PC-9 (cell line): ENCODE data around the gene ANKS1B.

Experiments
- EZH2 ChIP-seq: fragments of 200-600 bp; sonication (generic); IDR thresholded peaks from 2 replicates; pipeline ENCODE4 v1.8.0; 2017; ENCODE audit warnings: antibody characterized with exemption, low read depth
- TF ChIP-seq, protein P1 (sequence below): fragments of 200-600 bp; sonication (generic); conservative IDR thresholded peaks from 2 replicates; pipeline ENCODE4 v1.6.1; 2017; ENCODE audit warnings: mixed run types, antibody characterized with exemption, mild to moderate bottlenecking, moderate library complexity

DNA sequence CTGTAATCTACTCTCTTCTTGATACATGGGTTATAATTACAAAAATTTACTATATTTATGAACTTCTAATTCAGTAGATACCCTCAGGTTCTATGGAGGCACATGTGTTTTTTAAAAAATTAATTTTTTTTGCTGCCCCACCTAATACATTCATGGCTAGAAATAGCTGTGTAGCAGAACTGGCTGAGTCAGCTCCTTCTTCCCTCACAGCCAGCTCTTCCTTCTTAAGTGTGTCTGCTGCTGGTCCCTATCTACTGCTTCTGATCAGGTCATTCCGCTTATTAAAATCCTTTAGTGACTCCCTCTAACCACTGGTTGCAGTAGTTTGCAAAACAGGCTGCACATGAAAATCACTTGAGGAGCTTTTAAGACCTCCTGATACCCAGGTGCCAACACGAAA lies 939.6 kb downstream of the ANKS1B start:
- TF ChIP-seq, protein P1, sequence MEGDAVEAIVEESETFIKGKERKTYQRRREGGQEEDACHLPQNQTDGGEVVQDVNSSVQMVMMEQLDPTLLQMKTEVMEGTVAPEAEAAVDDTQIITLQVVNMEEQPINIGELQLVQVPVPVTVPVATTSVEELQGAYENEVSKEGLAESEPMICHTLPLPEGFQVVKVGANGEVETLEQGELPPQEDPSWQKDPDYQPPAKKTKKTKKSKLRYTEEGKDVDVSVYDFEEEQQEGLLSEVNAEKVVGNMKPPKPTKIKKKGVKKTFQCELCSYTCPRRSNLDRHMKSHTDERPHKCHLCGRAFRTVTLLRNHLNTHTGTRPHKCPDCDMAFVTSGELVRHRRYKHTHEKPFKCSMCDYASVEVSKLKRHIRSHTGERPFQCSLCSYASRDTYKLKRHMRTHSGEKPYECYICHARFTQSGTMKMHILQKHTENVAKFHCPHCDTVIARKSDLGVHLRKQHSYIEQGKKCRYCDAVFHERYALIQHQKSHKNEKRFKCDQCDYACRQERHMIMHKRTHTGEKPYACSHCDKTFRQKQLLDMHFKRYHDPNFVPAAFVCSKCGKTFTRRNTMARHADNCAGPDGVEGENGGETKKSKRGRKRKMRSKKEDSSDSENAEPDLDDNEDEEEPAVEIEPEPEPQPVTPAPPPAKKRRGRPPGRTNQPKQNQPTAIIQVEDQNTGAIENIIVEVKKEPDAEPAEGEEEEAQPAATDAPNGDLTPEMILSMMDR, result no peak
- no peak for TF ChIP-seq EZH2
